GM12872 (cell line): ENCODE data around the gene UTP14C.

ENCODE experiments used
- CTCF ChIP-seq: IDR thresholded peaks from 3 replicates; pipeline ENCODE4 v1.5.1; 2011; ENCODE audit warnings: low read depth, mild to moderate bottlenecking, low read length, moderate library complexity; ENCODE audit not compliant: insufficient read depth

UTP14C gene

GRCh38 chr13:51998723-51999509, 25.6 kb upstream of the UTP14C start:
- TF ChIP-seq CTCF: no peak

- TF ChIP-seq CTCF: no peak
Measured at GRCh38 chr13:51999510-51999911, 25.0 kb upstream of the UTP14C start.

DNA sequence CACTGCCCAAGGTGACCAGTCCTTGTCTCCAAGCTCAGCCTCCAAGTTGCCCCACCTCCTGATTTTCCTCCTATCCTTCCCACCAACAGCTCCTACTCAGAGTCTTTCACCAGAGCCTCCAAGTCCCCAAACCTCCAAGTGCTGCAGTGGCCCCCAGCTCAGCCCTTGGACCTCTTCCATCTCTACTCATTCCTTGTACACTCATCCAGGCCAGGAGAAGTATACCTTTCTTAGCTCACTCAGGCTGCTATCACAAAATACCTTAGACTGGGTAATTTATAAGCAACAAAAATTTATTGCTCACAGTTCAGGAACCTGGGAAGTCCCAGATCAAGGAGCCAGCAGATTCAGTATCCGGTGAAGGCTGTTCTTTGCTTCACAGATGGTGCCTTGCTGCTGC, 24.6 kb upstream of the UTP14C start:
- no peak for TF ChIP-seq CTCF

DNA sequence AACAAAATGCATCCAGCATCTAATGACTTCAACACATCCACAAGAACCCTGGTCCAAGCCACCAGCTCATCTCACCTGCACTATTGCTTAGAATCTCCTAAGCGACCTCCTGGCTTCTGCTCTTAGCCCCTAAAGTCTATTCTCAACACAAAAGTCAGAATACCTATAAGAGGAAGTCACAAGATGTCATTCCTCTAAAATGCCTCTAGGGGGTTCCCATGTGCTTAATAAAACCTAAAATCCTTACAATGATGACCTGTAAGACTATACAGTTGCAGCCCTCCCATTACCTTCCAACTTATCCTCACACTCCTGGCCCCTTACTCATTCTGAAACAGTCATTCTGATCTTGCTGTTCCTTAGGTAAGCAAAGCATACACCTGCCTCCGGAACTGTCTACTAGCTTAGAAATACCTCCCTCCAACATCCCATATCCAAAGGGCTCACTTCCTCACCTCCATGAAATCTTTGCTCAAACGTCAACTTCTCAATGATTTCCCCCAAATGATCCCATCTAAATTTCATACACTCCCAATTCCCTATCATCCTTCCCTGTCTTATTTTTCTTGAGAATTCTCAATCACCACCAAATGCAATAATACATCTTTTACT, 23.3 kb upstream of the UTP14C start:
- peak; percentile 78 for TF ChIP-seq CTCF

DNA sequence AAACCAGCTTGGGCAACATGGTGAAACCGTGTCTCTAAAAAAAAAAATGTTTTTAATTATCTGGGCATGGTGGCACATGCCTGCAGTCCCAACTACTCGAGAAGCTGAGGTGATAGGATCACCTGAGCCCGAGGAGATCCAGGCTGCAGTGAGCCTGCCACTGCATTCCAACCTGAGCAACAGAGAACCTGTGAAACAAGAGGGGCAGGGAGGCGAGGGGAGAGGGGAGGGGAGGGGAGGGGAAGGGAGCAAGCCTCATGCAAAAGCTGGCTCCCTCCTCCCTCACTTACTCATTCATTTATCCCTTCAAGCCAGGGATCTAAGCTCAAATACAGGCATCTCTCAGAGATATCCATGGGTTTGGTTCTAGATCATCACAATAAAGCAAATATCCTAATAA, 22.1 kb upstream of the UTP14C start:
- TF ChIP-seq CTCF: no peak

GRCh38 chr13:52003541-52003940, 20.9 kb upstream of the UTP14C start:
- TF ChIP-seq CTCF: no peak

- TF ChIP-seq CTCF: no peak
Measured at GRCh38 chr13:52004511-52005170, 19.9 kb upstream of the UTP14C start.
